Endothelial cell of umbilical vein (primary cell): ENCODE results near the gene WDR43. TPM values are rescaled to one million over a fixed set of nuclear protein-coding genes. Genes with fewer than 3 reads are reported as not detected.

Experiments
- BruUV-seq: library from RNA; stranded (reverse); fragments of 400-500 nt; replicated peaks from 2 replicates; lab custom pipeline; 2021; lab: Mats Ljungman, UMichigan
- CTCF ChIA-PET: fragments of 300-600, 350-600 bp; sonication (Branson Sonifier 250); formaldehyde crosslinking; loops from one replicate; lab custom pipeline; 2021; ENCODE audit warnings: antibody characterized with exemption, inconsistent platforms; lab: Charles Lee
- POLR2A ChIA-PET: fragments of 300-600, 350-600 bp; sonication (Branson Sonifier 250); formaldehyde crosslinking; loops from one replicate; lab custom pipeline; 2021; ENCODE audit warnings: antibody characterized with exemption, inconsistent platforms; lab: Charles Lee
- DNase-seq: peaks from one replicate; pipeline ENCODE4 v3.0.0-alpha.2; 2011; ENCODE audit warnings: low read depth, low spot score
- FAIRE-seq: peaks from 2 replicates; lab custom pipeline; 2011; peaks lifted over from hg19 to GRCh38; lab: Jason Lieb, UNC
- H2AFZ ChIP-seq: 2 replicates; pipeline ENCODE4 v1.6.0; 2012; ENCODE audit warnings: low read depth, low read length, control low read depth, inconsistent platforms
- H3K27ac ChIP-seq: 2 replicates; pipeline ENCODE4 v1.5.1; 2011; ENCODE audit warnings: low read depth, mild to moderate bottlenecking, control low read depth, low read length, moderate library complexity; ENCODE audit not compliant: insufficient read depth
- H3K27me3 ChIP-seq, 2 experiments: 2 replicates each; pipeline versions ENCODE4 v1.6.0 to v1.6.1; 2011; ENCODE audit warnings: low read length in 2 of 2, mixed read lengths in 1 of 2; ENCODE audit not compliant: control insufficient read depth in 2 of 2, insufficient read depth in 2 of 2
- H3K36me3 ChIP-seq, 2 experiments: 2 replicates in 1 of 2; 3 replicates in 1 of 2; pipeline ENCODE4 v1.5.1; 2011; ENCODE audit warnings: low read length in 2 of 2, mild to moderate bottlenecking in 1 of 2, moderate library complexity in 1 of 2; ENCODE audit not compliant: control insufficient read depth in 2 of 2, insufficient read depth in 2 of 2; ENCODE audit errors: extremely low read depth in 1 of 2
- H3K4me1 ChIP-seq: 3 replicates; pipeline ENCODE4 v1.5.1; 2011; ENCODE audit warnings: mild to moderate bottlenecking, low read length; ENCODE audit not compliant: control insufficient read depth, insufficient read depth; ENCODE audit errors: extremely low read depth
- H3K4me2 ChIP-seq: 2 replicates; pipeline ENCODE4 v1.6.1; 2011; ENCODE audit warnings: low read length, control low read depth, mixed read lengths; ENCODE audit not compliant: insufficient read depth
- H3K4me3 ChIP-seq, 3 experiments: fragments of 200-600 bp in 1 of 3; sonication (generic), shearing (Covaris generic) in 1 of 3; replicated peaks in 1 of 3; 2 replicates each; pipeline ENCODE4 v1.5.1; 2011 to 2016; ENCODE audit warnings: control low read depth in 3 of 3, low read length in 3 of 3, mild to moderate bottlenecking in 2 of 3, inconsistent platforms in 1 of 3, low read depth in 1 of 3, moderate library complexity in 1 of 3; ENCODE audit not compliant: insufficient read depth in 1 of 3
- H3K79me2 ChIP-seq: 2 replicates; pipeline ENCODE4 v1.6.0; 2012; ENCODE audit warnings: low read length, inconsistent platforms; ENCODE audit not compliant: control insufficient read depth, insufficient read depth
- H3K9ac ChIP-seq: replicated peaks from 2 replicates; pipeline ENCODE3; 2011; ENCODE audit warnings: low read length, control low read depth; ENCODE audit not compliant: insufficient read depth; ENCODE audit errors: extremely low read depth
- H3K9me1 ChIP-seq: replicated peaks from 3 replicates; pipeline ENCODE4 v1.6.0; 2011; ENCODE audit warnings: mild to moderate bottlenecking, low read length; ENCODE audit not compliant: control insufficient read depth, insufficient read depth; ENCODE audit errors: extremely low read depth
- H3K9me3 ChIP-seq: replicated peaks from 2 replicates; pipeline ENCODE4 v1.5.1; 2012; ENCODE audit warnings: low read length, inconsistent platforms; ENCODE audit not compliant: control insufficient read depth, insufficient read depth
- H4K20me1 ChIP-seq: replicated peaks from 2 replicates; pipeline ENCODE3; 2011; ENCODE audit warnings: mild to moderate bottlenecking, low read length; ENCODE audit not compliant: control insufficient read depth, insufficient read depth; ENCODE audit errors: extremely low read depth
- EZH2 ChIP-seq: IDR thresholded peaks from 2 replicates; pipeline ENCODE4 v1.6.1; 2012; ENCODE audit warnings: borderline replicate concordance, low read depth, mild to moderate bottlenecking, moderate library complexity, low read length, inconsistent platforms; ENCODE audit not compliant: severe bottlenecking
- FOS ChIP-seq: IDR thresholded peaks from 2 replicates; pipeline ENCODE4 v1.6.1; 2011; ENCODE audit warnings: mild to moderate bottlenecking, low read length, moderate library complexity, borderline replicate concordance; ENCODE audit not compliant: insufficient read depth
- GATA2 ChIP-seq: IDR thresholded peaks from 2 replicates; pipeline ENCODE4 v1.7.0; 2011; ENCODE audit warnings: low read depth, mild to moderate bottlenecking, moderate library complexity, mixed read lengths, low read length; ENCODE audit not compliant: insufficient read length, insufficient read depth
- JUN ChIP-seq: IDR thresholded peaks from 2 replicates; pipeline ENCODE4 v1.6.1; 2011; ENCODE audit warnings: borderline replicate concordance, low read depth; ENCODE audit not compliant: insufficient read length, insufficient read depth
- MYC ChIP-seq: IDR thresholded peaks from one replicate; pipeline ENCODE4 v1.6.1; 2011; ENCODE audit warnings: mild to moderate bottlenecking, low read depth, low read length
- POLR2A ChIP-seq: IDR thresholded peaks from 2 replicates; pipeline ENCODE4 v1.6.1; 2012; ENCODE audit warnings: low read depth, mild to moderate bottlenecking, control low read depth, low read length
- POLR2AphosphoS5 ChIP-seq: IDR thresholded peaks from 2 replicates; pipeline ENCODE4 v1.6.1; 2012; ENCODE audit warnings: low read depth, mild to moderate bottlenecking, control low read depth, low read length, moderate library complexity; ENCODE audit not compliant: insufficient read depth
- dilution Hi-C: fragments of 300-500 bp; cut with MboI; formaldehyde crosslinking; loops from one replicate; pipeline ENCODE4 v1.15.0; 2019; ENCODE audit warnings: low sequenced_read_pairs; ENCODE audit not compliant: extremely low pct_ligation_motif_present
- intact Hi-C: fragments of 100-400 bp; cut with micrococcal nuclease; formaldehyde crosslinking; loops from one replicate; pipeline ENCODE4 v1.10.0; 2022
- polyA plus RNA-seq, 4 experiments: library from polyadenylated mRNA; depleted of rRNA in 3 of 4; stranded (reverse) in 3 of 4; unstranded in 1 of 4; fragments of >200 nt; gene quantifications; 2 replicates each; pipeline versions ENCODE4 v1.2.1 to v1.2.3, GENCODE V29; 2011 to 2012; ENCODE audit warnings: missing spikeins in 1 of 4
- total RNA-seq: library from RNA; stranded (reverse); gene quantifications from 2 replicates; pipeline ENCODE4 v1.2.3, GENCODE V29; 2021
- TF ChIP-seq, protein P1 (sequence below): IDR thresholded peaks from 2 replicates; pipeline ENCODE4 v1.6.1; 2011; ENCODE audit not compliant: insufficient read depth, insufficient read length
- TF ChIP-seq, protein P2 (sequence below), 2 donors: IDR thresholded peaks; 1 replicate in 1 of 2; 2 replicates in 1 of 2; pipeline ENCODE4 v1.5.1; 2011; ENCODE audit warnings: low read length in 2 of 2, mild to moderate bottlenecking in 2 of 2, moderate library complexity in 2 of 2, control low read depth in 1 of 2, inconsistent platforms in 1 of 2, low read depth in 1 of 2; ENCODE audit not compliant: insufficient read depth in 1 of 2; ENCODE audit errors: extremely low read depth in 1 of 2

The WDR43 gene
- total and polyA plus RNA-seq, 2 donors (not counting 3 experiments of a cell fraction or from before 2014, with no cell fraction given) = 23.7 to 60.6 TPM

DNA sequence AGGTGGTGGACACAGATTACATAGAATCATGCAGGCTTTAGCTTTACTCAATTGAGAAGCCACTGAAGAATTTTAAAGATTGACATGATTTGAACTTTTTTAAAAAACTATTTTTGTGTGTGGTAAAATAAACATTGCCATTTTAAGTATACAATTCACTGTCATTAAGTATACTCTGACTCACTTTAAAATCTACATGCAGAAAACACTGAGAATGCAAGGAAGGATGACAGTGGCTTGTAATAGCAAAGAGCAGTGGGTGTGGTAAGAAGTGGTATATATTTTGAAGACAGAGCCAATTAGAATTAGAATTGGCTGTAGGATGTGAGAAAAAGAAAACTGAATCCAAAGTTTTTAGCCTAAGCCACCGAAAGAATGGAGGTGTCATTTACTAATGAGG is 39.3 kb upstream of the WDR43 start:
- Histone ChIP-seq H3K4me3 (no peak overlapping the region), H3K36me3 (no peaks in the 10 kb centered on the region), H3K9ac (no peak overlapping the region), H3K27me3 (no peaks in the 10 kb centered on the region), H3K4me2 (no peak overlapping the region), H3K9me3 (no peaks in the 10 kb centered on the region), H3K79me2 (no peaks in the 10 kb centered on the region), H4K20me1 (no peaks in the 10 kb centered on the region), H3K9me1 (no peaks in the 10 kb centered on the region), H3K27ac (no peak overlapping the region), H3K4me1 (no peaks in the 10 kb centered on the region), H2AFZ (no peak overlapping the region)
- no peak for TF ChIP-seq POLR2A
- no peak for TF ChIP-seq POLR2AphosphoS5
- TF ChIP-seq EZH2 = no peak
- TF ChIP-seq, protein P1, sequence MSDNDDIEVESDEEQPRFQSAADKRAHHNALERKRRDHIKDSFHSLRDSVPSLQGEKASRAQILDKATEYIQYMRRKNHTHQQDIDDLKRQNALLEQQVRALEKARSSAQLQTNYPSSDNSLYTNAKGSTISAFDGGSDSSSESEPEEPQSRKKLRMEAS = no peak
- TF ChIP-seq, protein P2, sequence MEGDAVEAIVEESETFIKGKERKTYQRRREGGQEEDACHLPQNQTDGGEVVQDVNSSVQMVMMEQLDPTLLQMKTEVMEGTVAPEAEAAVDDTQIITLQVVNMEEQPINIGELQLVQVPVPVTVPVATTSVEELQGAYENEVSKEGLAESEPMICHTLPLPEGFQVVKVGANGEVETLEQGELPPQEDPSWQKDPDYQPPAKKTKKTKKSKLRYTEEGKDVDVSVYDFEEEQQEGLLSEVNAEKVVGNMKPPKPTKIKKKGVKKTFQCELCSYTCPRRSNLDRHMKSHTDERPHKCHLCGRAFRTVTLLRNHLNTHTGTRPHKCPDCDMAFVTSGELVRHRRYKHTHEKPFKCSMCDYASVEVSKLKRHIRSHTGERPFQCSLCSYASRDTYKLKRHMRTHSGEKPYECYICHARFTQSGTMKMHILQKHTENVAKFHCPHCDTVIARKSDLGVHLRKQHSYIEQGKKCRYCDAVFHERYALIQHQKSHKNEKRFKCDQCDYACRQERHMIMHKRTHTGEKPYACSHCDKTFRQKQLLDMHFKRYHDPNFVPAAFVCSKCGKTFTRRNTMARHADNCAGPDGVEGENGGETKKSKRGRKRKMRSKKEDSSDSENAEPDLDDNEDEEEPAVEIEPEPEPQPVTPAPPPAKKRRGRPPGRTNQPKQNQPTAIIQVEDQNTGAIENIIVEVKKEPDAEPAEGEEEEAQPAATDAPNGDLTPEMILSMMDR (IDR thresholded peaks at IDR 0.05; ENCODE audit: extremely low read depth in 1 of 2, insufficient read depth in 1 of 2, low read depth in 1 of 2, low read length in 2 of 2) = no peak
- TF ChIP-seq JUN = no peak
- TF ChIP-seq GATA2 = no peak
- TF ChIP-seq MYC = no peak
- no peak for TF ChIP-seq FOS
- intact Hi-C loops (no loop called here), dilution Hi-C loops (no loop called here)
- FAIRE-seq (no peak), DNase-seq (no peak)
- no TSS peak for BruUV-seq
- ChIA-PET POLR2A (interaction anchor here (0.7 kb wide), 1 partner anchor 11 kb away, joined by 9 read pairs; no protein-coding TSS in a partner anchor), CTCF (no interaction called here)
